Middle frontal gyrus (tissue), 1 donor: ENCODE measurements around the gene NR5A2.

Source experiments
- DNase-seq: peaks from one replicate; pipeline ENCODE4 v3.0.0-alpha.2; 2015; ENCODE audit warnings: low spot score; ENCODE audit errors: extremely low spot score

The NR5A2 gene

DNA sequence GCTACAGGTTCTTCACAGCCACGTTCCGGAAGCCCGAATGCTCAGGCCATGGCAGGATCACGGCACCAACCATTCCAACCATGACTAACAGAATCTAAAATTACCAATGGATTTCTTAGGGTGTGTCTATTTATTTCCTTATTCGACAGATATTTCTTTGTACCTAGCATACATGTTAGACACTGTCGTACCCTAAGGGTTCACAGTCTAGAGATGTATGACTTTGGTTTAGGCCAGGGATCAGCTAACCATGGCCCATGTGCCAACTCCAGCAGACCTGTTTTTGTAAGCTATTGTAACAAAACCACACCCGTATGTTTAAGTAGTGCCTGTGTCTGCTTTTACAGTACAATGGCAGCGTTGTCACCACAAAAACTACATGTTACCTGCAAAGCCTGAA lies 167.0 kb downstream of the NR5A2 start:
- DNase-seq, result no peak

DNA sequence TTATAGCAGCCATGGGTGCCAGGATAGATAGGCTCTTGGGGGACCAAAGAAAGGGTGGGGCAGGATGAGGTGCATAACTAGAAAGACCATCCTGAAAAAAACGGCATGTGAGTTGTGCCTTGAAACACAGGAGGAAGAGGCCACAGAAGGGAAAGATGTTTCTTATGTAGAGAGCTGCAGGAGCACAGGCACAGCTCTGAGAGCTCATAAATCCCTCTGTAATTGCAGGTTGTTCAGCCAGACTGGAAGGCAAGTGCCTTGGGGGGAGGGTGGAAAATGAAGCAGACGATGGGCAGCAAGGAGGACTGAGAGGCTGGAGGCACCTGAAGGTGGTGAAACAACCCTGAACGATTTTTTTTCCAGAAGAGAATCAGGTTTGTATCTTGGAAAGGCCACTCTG lies 170.7 kb downstream of the NR5A2 start:
- DNase-seq, result no peak

DNA sequence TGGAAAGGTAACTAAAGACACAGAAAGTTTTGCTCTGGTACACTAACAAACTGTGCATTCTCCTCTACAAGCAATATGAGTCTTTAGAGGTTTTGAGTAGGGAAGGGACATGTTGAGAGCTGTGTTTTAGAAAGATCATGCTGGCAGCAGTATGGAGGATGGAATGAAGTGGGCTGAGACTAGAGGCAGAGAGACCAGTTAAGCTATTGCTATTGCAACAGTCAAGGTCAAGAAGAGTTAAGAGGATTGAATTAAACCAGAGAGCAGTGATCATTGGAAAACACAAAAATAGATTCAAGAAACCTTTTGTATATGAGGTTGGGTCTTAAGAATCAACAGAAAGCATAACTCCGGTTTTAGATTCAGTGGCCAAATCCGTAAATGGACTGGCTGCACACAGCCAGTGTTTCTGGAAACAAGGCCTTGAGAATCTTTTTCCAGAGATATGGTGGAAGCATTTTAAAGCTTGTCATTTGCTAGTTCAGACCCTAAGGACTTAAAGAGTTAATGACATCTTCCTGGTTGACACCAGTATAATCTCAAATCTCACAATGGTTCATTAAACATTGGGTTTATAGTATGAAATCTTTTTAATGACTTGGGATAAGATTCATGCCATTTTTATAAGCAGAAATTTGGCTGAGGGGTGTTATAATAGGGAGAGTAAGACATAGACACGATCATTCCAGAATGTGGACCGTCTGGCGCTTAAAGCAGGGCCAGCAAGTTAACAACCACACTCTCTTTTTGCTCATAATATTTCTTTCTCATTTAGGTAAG lies 177.9 kb downstream of the NR5A2 start:
- DNase-seq, result no peak

DNA sequence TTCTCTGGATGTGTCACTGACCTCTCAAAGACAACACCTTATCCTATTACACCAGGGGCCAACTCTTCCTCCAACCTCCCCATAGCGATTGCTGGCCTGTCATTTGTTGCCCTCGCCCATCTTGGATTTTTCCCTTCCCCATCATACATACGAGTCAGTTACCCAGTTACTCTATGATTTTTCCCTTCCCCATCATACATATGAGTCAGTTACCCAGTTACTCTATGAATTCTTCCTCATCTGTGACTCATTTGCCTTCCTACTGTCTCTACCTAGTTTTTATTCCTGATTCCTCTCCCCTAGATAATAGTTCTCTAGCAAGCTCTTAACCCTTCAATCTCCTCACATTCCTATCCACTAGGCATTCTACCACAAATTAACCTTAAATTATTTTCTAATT lies 178.8 kb downstream of the NR5A2 start:
- DNase-seq, result no peak

DNA sequence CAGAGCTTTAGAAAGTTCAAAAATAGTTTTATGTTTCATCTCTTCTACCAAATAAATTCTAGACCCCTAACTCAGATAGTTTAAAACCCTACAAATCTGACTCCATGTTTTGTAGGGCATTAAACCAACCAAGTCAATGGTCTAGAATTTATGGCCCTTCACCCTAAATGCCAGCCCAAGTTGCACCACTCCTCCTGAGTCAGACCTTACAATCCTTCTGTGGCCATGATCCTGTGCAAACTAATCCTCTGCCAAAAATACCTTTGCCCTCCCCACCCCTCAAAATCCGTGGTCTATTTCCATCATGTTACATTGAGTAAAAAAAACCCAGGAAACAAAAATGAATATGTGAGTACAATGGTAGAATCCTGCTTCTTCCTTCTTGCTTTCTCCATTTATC lies 179.3 kb downstream of the NR5A2 start:
- DNase-seq, result no peak

DNA sequence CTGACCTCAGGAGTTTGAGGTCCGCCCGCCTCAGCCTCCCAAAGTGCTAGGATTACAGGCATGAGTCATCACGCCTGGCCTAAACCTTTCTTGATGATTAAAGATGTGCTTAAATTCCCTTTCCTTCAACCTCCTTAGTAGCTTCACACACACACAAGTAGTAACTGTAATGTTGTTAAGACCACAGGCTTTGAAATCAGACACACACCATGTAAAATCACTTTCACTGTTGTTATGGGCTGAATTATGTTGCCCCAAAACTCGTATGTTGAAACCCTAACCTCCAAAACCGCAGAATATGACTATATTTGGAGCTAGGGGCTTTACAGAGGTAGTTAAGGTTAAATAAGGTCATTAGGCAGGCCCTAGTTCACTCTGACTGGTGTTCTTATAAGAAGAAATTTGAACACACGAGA lies 180.2 kb downstream of the NR5A2 start:
- no peak for DNase-seq

DNA sequence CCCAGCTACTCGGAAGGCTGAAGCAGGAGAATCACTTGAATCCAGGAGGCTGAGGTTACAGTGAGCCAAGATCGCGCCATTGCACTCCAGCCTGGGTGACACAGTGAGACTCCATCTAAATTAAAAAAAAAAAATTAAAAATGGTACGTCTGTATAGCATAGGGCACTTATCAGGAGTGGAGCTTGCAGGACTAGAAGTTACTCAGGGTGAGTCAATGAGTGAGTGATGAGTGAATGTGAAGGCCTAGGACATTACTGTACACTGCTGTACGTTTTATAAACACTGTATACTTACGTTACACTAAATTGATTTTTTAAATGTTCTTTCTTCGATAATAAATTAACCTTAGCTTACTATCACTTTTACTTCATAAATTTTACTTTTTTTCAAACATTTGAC lies 183.6 kb downstream of the NR5A2 start:
- DNase-seq, result no peak

DNA sequence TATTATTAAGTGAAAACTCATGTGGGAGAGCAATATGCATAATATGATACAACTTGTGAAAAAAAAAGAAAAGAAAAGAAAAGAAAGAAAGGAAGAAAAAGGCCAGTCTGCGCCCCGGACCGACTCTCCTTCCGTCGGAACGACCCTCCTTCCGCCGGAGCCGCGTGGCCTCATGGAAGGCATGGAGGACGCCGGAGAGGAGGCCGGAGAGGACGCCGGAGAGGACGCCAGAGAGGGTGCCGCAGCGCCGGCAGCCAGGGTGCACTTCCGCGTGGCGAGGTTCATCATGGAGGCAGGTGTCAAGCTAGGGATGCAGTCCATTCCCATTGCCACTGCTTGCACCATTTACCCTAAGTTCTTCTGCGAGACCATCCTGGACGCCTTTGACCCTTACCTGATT lies 185.9 kb downstream of the NR5A2 start:
- no peak for DNase-seq

- DNase-seq, result no peak
Observed at GRCh38 chr1:200213921-200214320, 186.4 kb downstream of the NR5A2 start.

GRCh38 chr1:200215350-200215749 lies 187.8 kb downstream of the NR5A2 start:
- DNase-seq, result no peak

- DNase-seq, result no peak
Observed at GRCh38 chr1:200217703-200218102, 190.2 kb downstream of the NR5A2 start.

GRCh38 chr1:200221614-200222282 lies 194.2 kb downstream of the NR5A2 start:
- DNase-seq, result no peak

DNA sequence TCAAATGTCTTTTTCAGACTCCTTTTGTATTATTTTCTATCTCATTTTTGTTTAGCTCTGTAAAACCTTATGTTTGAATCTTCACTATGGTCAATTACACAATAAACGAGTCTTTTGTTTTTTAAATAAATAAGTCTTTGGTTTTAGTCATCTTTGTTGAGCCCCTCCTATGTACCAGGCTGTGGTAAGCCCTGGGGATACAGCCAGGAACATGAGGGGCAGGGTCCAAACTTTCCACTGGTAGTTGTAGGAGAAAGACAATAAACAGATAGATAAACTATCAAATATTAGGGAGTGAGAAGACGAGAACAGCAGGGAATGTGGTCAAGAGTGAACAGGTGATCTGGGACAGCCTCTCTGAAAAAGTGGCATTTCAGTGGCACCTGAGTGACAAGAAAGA lies 195.7 kb downstream of the NR5A2 start:
- DNase-seq, result no peak

- no peak for DNase-seq
Observed at GRCh38 chr1:200223613-200224012, 196.1 kb downstream of the NR5A2 start.

GRCh38 chr1:200224315-200224714 lies 196.8 kb downstream of the NR5A2 start:
- DNase-seq, result no peak

DNA sequence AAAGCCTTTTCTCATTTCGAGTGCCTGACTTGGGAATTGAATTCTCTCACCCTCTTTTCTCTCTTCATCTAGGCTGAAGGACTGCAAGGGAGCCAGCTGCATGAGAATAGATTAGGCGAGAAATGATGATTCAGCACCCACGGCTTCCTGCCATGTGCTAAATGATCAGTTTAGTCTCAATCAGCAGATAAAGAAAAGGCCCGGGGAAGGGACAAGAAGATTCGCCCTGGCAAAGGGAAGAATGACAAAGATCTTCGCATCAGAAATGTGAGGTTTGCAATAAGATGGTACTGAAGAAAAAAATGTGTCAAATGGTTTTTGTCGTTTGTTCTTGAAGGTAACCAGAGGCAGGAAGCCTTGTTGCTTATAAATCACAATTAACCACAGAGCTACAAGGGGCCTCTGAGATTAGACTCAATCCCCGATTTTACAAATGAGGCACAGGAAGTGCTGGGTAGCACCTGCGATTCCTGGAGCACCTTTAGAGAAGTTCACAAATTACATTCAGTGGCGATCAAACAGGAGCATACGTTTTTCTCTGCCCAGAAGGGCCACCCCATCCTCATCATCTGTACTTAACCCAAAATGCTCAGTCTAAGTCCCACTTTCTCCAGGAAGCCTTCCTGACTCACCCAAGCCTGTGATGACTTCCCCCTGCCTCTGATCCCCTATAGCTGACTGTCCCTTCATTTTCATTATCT lies 198.9 kb downstream of the NR5A2 start:
- no peak for DNase-seq

DNA sequence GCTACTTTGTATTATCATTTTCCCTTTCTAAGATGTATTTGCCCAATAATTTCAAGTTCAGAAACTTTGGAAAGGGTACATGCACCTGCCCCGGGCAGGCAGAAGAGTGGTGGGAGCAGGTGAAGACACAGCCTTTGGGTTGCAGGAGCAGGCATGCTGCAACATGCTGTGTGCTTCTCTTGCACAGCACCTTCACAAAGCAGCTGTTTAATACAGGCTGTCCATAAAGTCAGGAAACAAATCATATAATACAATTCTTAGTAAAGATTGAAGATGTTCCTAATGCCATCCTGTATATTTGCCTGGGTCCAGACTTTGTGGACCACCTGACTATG lies 199.4 kb downstream of the NR5A2 start:
- DNase-seq, result no peak
